ENCODE data around the gene PKD2. TPM values are rescaled to one million over a fixed set of nuclear protein-coding genes. Genes with fewer than 3 reads are reported as not detected.
A peak's percentile ranks its signal among the peaks of the same experiment; 100 is the strongest.

Gene PKD2
- total RNA-seq, 1 donor from 2014 or later = 33.1 TPM

- peak overlapping the region; percentile 13 for H3K27ac ChIP-seq
- H3K9me3 ChIP-seq = no peaks in the 10 kb centered on the region
- peak overlapping the region in 1 of 2 donors; percentile 9 for H3K4me3 ChIP-seq
- intact Hi-C loops (cut with DNase I) = no loop called here
- H3K4me1 ChIP-seq = no peaks in the 10 kb centered on the region
- DNase-seq (ENCODE audit: extremely low spot score in 2 of 2) = no peak
- no peaks in the 10 kb centered on the region for H3K27me3 ChIP-seq
- no peaks in the 10 kb centered on the region for H3K36me3 ChIP-seq
- TF ChIP-seq POLR2A (IDR thresholded peaks at IDR 0.05) = no peak
- peak in 2 of 3 experiments; percentile 61 to 67 for TF ChIP-seq CTCF (IDR thresholded peaks at IDR 0.05)
Observed at GRCh38 chr4:87973283-87974169, 33.9 kb upstream of the PKD2 start.

GRCh38 chr4:87974856-87975462 lies 32.5 kb upstream of the PKD2 start:
- Histone ChIP-seq H3K27ac (no peak overlapping the region), H3K36me3 (no peaks in the 10 kb centered on the region), H3K9me3 (no peaks in the 10 kb centered on the region), H3K4me3 (no peak overlapping the region), H3K4me1 (no peaks in the 10 kb centered on the region), H3K27me3 (no peaks in the 10 kb centered on the region)
- intact Hi-C loops (cut with DNase I) = no loop called here
- no peak for TF ChIP-seq POLR2A (IDR thresholded peaks at IDR 0.05)
- TF ChIP-seq CTCF (IDR thresholded peaks at IDR 0.05) = no peak
- TF ChIP-seq POLR2AphosphoS5 (IDR thresholded peaks at IDR 0.05; ENCODE audit: insufficient read depth in 1 of 2, low read depth in 1 of 2) = no peak
- DNase-seq (ENCODE audit: extremely low spot score in 2 of 2) = no peak

- Histone ChIP-seq H3K9me3 (no peaks in the 10 kb centered on the region), H3K27ac (no peak within 1 kb of the TSS), H3K36me3 (no peaks in the 10 kb centered on the region), H3K27me3 (no peaks in the 10 kb centered on the region), H3K4me1 (no peaks in the 10 kb centered on the region), H3K4me3 (no peak within 1 kb of the TSS)
- no peak for DNase-seq (ENCODE audit: extremely low spot score in 2 of 2)
- intact Hi-C loops (cut with DNase I) = no loop called here
- no peak for TF ChIP-seq POLR2AphosphoS5 (IDR thresholded peaks at IDR 0.05; ENCODE audit: insufficient read depth in 1 of 2, low read depth in 1 of 2)
Observed at GRCh38 chr4:87975466-87975865, 32.0 kb upstream of the PKD2 start, which contains the start of gene SPP1. SPP1 (plus strand) TSS chr4:87975714; CDS start chr4:87976896, 1,182 bp downstream.

- no peak for TF ChIP-seq POLR2A (IDR thresholded peaks at IDR 0.05)
- no peak for TF ChIP-seq POLR2AphosphoS5 (IDR thresholded peaks at IDR 0.05; ENCODE audit: insufficient read depth in 1 of 2, low read depth in 1 of 2)
- TF ChIP-seq CTCF (IDR thresholded peaks at IDR 0.05) = no peak
- intact Hi-C loops (cut with DNase I) = no loop called here
- Histone ChIP-seq H3K9me3 (no peaks in the 10 kb centered on the region), H3K27me3 (no peaks in the 10 kb centered on the region), H3K4me1 (no peaks in the 10 kb centered on the region), H3K27ac (no peak overlapping the region), H3K36me3 (no peaks in the 10 kb centered on the region), H3K4me3 (no peak overlapping the region)
- DNase-seq (ENCODE audit: extremely low spot score in 2 of 2) = no peak
Observed at GRCh38 chr4:87977521-87978278, 29.7 kb upstream of the PKD2 start.

- TF ChIP-seq CTCF (IDR thresholded peaks at IDR 0.05) = no peak
- no peak for TF ChIP-seq POLR2AphosphoS5 (IDR thresholded peaks at IDR 0.05; ENCODE audit: insufficient read depth in 1 of 2, low read depth in 1 of 2)
- TF ChIP-seq POLR2A (IDR thresholded peaks at IDR 0.05) = no peak
- intact Hi-C loops (cut with DNase I) = no loop called here
- no peaks in the 10 kb centered on the region for H3K4me1 ChIP-seq
- H3K27me3 ChIP-seq = no peaks in the 10 kb centered on the region
- no peaks in the 10 kb centered on the region for H3K9me3 ChIP-seq
- H3K4me3 ChIP-seq = no peak overlapping the region
- H3K36me3 ChIP-seq = no peaks in the 10 kb centered on the region
- H3K27ac ChIP-seq = no peak overlapping the region
- DNase-seq (ENCODE audit: extremely low spot score in 2 of 2) = no peak
Observed at GRCh38 chr4:87978681-87979080, 28.8 kb upstream of the PKD2 start.

Data from vagina (tissue), 2 donors.